ENCODE data around the gene AKR1B1.

- no peak for TF ChIP-seq CHD1 (IDR thresholded peaks at IDR 0.05; ENCODE audit: low read depth, low read length)
- TF ChIP-seq, protein P1, sequence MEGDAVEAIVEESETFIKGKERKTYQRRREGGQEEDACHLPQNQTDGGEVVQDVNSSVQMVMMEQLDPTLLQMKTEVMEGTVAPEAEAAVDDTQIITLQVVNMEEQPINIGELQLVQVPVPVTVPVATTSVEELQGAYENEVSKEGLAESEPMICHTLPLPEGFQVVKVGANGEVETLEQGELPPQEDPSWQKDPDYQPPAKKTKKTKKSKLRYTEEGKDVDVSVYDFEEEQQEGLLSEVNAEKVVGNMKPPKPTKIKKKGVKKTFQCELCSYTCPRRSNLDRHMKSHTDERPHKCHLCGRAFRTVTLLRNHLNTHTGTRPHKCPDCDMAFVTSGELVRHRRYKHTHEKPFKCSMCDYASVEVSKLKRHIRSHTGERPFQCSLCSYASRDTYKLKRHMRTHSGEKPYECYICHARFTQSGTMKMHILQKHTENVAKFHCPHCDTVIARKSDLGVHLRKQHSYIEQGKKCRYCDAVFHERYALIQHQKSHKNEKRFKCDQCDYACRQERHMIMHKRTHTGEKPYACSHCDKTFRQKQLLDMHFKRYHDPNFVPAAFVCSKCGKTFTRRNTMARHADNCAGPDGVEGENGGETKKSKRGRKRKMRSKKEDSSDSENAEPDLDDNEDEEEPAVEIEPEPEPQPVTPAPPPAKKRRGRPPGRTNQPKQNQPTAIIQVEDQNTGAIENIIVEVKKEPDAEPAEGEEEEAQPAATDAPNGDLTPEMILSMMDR (conservative IDR thresholded peaks at IDR 0.05; ENCODE audit: low read depth, low read length), result no peak
- no peak for TF ChIP-seq CEBPB (IDR thresholded peaks at IDR 0.05; ENCODE audit: low read depth, low read length)
Observed at GRCh38 chr7:134495546-134495945, 36.6 kb upstream of the AKR1B1 start.

Measured in IMR-90 (cell line).